ENCODE measurements around the gene MLLT3. TPM values are rescaled to one million over a fixed set of nuclear protein-coding genes. Genes with fewer than 3 reads are reported as not detected.

MLLT3 gene
- total RNA-seq, 1 donor from 2014 or later = 15.8 TPM

DNA sequence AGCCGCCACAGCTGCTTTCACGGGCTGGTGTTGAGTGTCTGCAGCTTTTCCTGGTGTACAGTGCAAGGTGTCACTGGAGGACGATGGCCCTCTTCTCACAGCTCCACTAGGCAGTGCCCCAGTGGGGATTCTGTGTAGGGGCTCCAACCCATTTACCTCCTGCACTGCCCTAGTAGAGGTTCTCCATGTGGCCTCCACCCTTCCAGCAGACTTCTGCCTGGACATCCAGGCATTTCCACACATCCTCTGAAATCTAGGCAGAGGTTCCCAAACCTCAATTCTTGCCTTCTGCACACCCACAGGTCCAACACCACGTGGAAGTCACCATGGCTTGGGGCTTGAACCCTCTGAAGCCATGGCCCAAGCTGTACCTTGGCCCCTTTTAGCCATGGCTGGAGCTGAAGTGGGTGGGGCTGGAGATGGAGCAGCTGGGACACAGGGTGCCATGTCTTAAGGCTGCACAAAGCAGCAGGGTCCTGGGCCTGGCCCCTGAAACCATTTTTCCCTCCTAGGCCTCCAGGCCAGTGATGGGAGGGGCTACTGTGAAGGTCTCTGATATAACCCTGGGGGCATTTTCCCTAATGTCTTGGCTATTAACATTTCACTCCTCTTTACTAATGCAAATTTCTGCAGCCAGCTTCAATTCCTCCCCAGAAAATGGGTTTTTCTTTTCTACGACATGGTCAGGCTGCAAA lies 82.0 kb downstream of the MLLT3 start:
- Histone ChIP-seq H3K36me3 (ENCODE audit: control insufficient read depth, insufficient read depth, low read length) (no peaks in the 10 kb centered on the region), H3K27me3 (ENCODE audit: control insufficient read depth, insufficient read depth, low read length) (no peaks in the 10 kb centered on the region), H3K4me3 (ENCODE audit: low read depth, low read length) (no peak overlapping the region)
- no peak for TF ChIP-seq CTCF (IDR thresholded peaks at IDR 0.05; ENCODE audit: insufficient read depth, low read length, severe bottlenecking)
- DNase-seq (ENCODE audit: low read depth) = no peak
- FAIRE-seq = no peak

DNA sequence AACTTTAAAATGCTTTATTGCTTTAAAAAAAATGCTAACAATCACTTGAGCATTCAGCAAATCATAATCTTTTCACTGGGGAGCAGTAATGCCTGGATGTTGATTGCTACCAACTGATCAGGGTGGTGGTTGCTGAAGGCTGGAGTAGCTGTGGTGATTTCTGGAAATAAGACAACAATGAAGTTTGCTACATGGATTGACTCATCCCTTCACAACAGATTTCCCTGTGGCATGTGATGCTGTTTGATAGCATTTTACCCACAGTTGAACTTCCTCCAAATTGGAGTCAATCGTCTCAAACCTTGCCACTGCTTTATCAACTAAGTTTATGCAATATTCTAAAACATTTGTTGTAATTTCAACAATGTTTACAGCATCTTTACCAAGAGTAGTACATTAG lies 83.3 kb downstream of the MLLT3 start:
- no peaks in the 10 kb centered on the region for H3K36me3 ChIP-seq (ENCODE audit: control insufficient read depth, insufficient read depth, low read length)
- TF ChIP-seq CTCF (IDR thresholded peaks at IDR 0.05; ENCODE audit: insufficient read depth, low read length, severe bottlenecking) = no peak
- H3K27me3 ChIP-seq (ENCODE audit: control insufficient read depth, insufficient read depth, low read length) = no peaks in the 10 kb centered on the region
- no peak overlapping the region for H3K4me3 ChIP-seq (ENCODE audit: low read depth, low read length)
- DNase-seq (ENCODE audit: low read depth) (peak; percentile 37), FAIRE-seq (no peak)

DNA sequence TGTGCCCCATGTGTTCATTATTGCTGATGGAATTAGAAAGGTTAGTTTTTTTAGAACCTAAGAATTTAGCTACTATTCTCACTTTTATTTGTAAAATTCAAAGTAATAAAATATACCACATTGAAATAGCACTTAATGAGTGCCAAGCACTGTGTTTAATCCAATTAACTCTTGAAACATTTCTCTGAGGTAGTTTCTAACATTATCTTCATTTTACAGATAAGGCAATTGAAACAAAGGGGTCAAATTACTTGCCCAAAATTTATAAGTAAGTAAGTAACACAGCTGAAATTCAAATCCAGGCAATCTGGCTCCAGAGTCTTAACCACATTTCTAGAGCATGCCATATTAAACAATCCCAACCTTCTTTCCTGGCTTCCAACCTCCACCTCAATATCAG lies 84.2 kb downstream of the MLLT3 start:
- no peak for FAIRE-seq
- no peaks in the 10 kb centered on the region for H3K36me3 ChIP-seq (ENCODE audit: control insufficient read depth, insufficient read depth, low read length)
- no peak for TF ChIP-seq CTCF (IDR thresholded peaks at IDR 0.05; ENCODE audit: insufficient read depth, low read length, severe bottlenecking)
- H3K4me3 ChIP-seq (ENCODE audit: low read depth, low read length) = no peak overlapping the region
- no peak for DNase-seq (ENCODE audit: low read depth)
- H3K27me3 ChIP-seq (ENCODE audit: control insufficient read depth, insufficient read depth, low read length) = no peaks in the 10 kb centered on the region

DNA sequence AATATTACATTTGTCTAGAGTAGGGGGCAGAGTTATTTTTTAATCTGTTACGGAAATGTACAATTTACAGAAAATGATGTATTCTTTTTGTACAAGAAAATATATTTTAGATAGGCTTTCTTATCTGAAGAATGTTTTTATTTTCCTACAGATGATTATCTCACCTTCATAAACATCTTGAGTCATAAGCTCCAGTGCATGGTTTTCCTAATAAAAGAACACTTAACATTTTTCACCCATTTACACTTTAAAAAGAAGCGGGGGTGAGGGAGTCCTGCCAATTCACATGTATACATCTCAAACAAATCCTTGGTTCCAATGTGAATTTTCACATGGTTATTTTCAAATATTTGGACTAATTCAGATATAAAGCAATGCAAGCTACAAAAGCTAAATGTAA lies 85.0 kb downstream of the MLLT3 start:
- DNase-seq (ENCODE audit: low read depth) = no peak
- FAIRE-seq = no peak
- TF ChIP-seq CTCF (IDR thresholded peaks at IDR 0.05; ENCODE audit: insufficient read depth, low read length, severe bottlenecking) = no peak
- Histone ChIP-seq H3K27me3 (ENCODE audit: control insufficient read depth, insufficient read depth, low read length) (no peaks in the 10 kb centered on the region), H3K4me3 (ENCODE audit: low read depth, low read length) (no peak overlapping the region), H3K36me3 (ENCODE audit: control insufficient read depth, insufficient read depth, low read length) (no peaks in the 10 kb centered on the region)

- Histone ChIP-seq H3K36me3 (ENCODE audit: control insufficient read depth, insufficient read depth, low read length) (no peaks in the 10 kb centered on the region), H3K27me3 (ENCODE audit: control insufficient read depth, insufficient read depth, low read length) (no peaks in the 10 kb centered on the region), H3K4me3 (ENCODE audit: low read depth, low read length) (no peak overlapping the region)
- no peak for TF ChIP-seq CTCF (IDR thresholded peaks at IDR 0.05; ENCODE audit: insufficient read depth, low read length, severe bottlenecking)
- FAIRE-seq = no peak
- no peak for DNase-seq (ENCODE audit: low read depth)
These were observed 89.7 kb downstream of the MLLT3 start for GRCh38 chr9:20532584-20532983.

DNA sequence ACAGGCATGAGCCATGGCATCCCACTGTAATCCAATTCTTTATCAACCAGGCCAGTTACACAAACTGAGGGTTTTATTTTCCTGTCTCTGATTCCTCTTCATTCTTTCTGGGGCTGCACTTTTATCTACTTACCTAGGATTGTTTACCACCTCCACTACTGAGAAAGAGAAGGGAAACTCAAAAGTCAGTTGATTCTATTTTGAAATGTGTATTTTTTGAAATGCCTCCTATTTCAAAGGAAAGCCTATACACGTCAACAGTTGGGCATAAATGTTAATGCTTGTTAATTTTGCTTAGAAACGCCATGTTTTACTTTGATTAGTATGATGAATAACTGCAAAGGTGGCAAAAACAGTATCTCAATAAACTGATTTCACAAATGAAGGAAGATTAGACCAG lies 92.5 kb downstream of the MLLT3 start:
- FAIRE-seq = no peak

More for the DNA sequence above, 92.5 kb downstream of the MLLT3 start:
- no peak for TF ChIP-seq CTCF (IDR thresholded peaks at IDR 0.05; ENCODE audit: insufficient read depth, low read length, severe bottlenecking)
- Histone ChIP-seq H3K27me3 (ENCODE audit: control insufficient read depth, insufficient read depth, low read length) (no peaks in the 10 kb centered on the region), H3K36me3 (ENCODE audit: control insufficient read depth, insufficient read depth, low read length) (no peaks in the 10 kb centered on the region), H3K4me3 (ENCODE audit: low read depth, low read length) (no peak overlapping the region)
- no peak for DNase-seq (ENCODE audit: low read depth)

All from bronchial epithelial cell (primary cell).